ENCODE measurements around the gene MCF2L2.

GRCh38 chr3:183269345-183269744 lies 159.1 kb downstream of the MCF2L2 start:
- no peak for TF ChIP-seq ZFP3 (CRISPR knock-in tag; IDR thresholded peaks at IDR 0.05)
- no peak for TF ChIP-seq PATZ1 (CRISPR knock-in tag; IDR thresholded peaks at IDR 0.05; ENCODE audit: borderline replicate concordance)
- TF ChIP-seq CREB5 (CRISPR knock-in tag; IDR thresholded peaks at IDR 0.05; ENCODE audit: low read depth) = no peak
- TF ChIP-seq CSDC2 (CRISPR knock-in tag; IDR thresholded peaks at IDR 0.05) = no peak
- no peak for TF ChIP-seq RARB (CRISPR knock-in tag; IDR thresholded peaks at IDR 0.05)
- TF ChIP-seq GLIS3 (CRISPR knock-in tag; IDR thresholded peaks at IDR 0.05) = no peak
- no peak for TF ChIP-seq TCF4 (CRISPR knock-in tag; IDR thresholded peaks at IDR 0.05; ENCODE audit: borderline replicate concordance)
- no peak for TF ChIP-seq OSR1 (CRISPR knock-in tag; IDR thresholded peaks at IDR 0.05)
- no peak for TF ChIP-seq TSHZ2 (CRISPR knock-in tag; IDR thresholded peaks at IDR 0.05)
- TF ChIP-seq CSRNP3 (CRISPR knock-in tag; IDR thresholded peaks at IDR 0.05) = no peak
- TF ChIP-seq ARNTL (CRISPR knock-in tag; IDR thresholded peaks at IDR 0.05; ENCODE audit: borderline replicate concordance, low read depth) = no peak
- TF ChIP-seq ZFP30 (CRISPR knock-in tag; IDR thresholded peaks at IDR 0.05) = no peak
- no peak for TF ChIP-seq ZNF70 (CRISPR knock-in tag; IDR thresholded peaks at IDR 0.05)

Data from SK-N-SH treated with all-trans-retinoic acid at 6 μM for 48 hours (cell line).